GM18526 (cell line): ENCODE measurements around the gene ANKRD39.

Experiments used
- POLR2A ChIP-seq: IDR thresholded peaks from 3 replicates; pipeline ENCODE4 v1.6.1; 2011; ENCODE audit not compliant: insufficient read length; ENCODE audit errors: extremely low read depth

ANKRD39 gene

GRCh38 chr2:96879545-96880040 lies 21.8 kb upstream of the ANKRD39 start:
- no peak for TF ChIP-seq POLR2A

GRCh38 chr2:96878796-96879544 lies 21.2 kb upstream of the ANKRD39 start:
- no peak for TF ChIP-seq POLR2A

DNA sequence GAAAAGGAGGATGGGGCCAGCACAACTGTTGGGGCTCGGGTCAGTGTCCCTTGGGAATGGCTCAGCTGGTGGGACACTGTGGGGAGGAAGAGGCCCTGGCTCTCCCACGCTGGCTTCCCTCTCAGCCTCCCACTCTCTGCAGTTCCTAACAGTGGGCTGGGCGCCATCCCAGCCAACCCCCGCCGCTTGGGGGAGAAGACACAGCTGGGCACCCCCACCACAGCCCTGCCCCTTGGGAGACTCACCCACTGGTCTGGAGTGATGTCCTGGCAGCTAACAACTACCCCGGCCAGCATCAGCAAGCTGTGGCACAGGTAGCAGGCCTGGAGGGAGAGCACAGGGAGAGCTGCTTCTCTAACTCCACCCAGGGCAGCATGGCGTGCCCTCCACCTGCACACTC lies 20.4 kb upstream of the ANKRD39 start:
- TF ChIP-seq POLR2A: no peak

- no peak for TF ChIP-seq POLR2A
These were observed 19.8 kb upstream of the ANKRD39 start for GRCh38 chr2:96877631-96878092.

DNA sequence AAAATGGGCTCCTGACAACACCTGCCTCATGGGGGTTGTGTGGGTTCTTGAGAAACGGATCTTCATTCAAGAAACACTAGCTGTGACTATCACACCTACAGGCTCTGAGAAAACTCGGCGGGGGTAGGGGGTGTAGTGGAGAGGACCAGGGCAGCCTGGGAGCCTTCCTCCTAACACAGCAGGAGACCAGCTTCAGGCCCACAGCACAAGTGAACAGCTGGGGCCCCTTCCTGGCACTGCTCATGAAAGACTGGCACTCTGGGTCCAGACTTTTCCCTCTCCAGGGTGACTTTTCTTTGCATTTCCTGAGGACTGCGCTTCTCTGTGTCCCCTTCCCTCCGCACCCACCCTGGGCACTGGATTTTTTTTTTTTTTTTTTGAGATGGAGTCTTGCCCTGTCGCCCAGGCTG lies 19.2 kb upstream of the ANKRD39 start:
- TF ChIP-seq POLR2A: no peak

DNA sequence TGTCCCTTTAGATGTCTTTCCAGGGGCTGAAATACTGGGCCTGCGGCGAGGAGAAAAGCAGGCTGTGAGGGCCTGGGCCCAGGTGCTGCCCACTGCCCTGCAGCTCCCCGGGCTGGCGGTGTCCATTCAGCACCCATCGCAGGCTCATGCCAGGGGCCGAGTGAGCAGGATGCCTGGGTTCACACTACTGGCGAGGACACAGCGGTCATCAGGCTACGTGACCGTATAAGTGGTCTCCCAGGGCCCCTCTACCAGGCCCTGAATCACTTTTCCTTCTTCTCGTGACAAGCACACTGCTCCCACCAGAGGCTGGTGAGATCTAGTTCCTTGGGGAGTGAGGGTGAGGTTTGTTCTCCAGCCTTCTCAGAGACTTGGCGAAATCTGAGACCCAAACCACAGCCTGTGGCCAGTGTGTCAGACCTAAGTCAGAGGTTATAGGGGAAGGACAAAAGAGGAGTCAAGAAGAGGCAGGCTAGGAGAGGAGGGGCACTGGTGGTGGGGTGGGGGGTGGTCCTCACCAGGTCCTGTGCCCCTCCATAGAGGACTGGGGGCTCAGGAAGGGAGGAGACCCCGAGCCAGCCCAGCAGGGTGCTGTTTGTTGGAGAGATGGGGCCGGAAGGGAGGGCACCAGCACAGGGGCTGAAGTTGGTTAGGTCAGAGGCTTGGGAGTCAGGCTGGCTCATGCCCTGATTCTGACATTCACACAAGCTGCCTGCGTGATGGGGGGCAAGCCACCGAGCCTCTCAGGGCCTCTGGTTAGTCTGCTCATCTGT lies 18.6 kb upstream of the ANKRD39 start:
- no peak for TF ChIP-seq POLR2A

DNA sequence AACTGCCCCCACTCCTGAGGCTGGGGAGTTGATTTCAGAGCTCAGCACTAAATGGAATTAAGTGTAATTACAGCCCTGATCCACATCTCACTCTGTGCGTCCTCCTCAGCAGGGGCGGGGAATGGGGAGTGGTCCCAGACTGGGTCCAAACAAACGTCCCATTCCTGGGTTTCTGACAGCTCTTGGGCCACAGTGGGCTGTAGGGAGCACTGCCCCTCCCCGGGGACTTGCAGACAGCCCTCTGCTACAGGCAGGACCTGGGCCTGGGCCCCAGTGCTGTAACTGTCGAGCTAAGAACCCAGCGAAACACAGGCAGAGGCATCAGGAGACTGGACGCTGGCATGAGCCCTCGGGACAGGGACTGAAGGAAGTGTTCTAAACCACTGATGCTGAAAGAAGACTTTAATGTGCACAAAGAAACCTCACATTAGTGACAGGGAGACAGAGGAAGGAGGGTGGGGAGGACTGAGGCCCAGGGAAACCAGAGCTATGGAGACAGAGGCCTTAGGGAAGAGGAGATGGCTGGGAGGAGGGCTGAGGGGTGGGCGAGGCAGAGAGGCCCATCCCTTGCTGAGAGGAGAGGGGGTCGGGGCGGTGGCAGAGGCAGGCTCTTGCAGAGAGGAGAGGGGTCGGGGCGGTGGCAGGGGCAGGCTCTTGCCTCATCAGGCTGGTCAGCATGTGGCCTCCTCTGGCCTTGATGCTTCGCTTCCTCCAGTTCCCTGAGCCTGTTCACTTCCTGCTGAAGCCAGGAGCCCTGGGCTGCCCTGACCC lies 17.9 kb upstream of the ANKRD39 start:
- TF ChIP-seq POLR2A: no peak

GRCh38 chr2:96874198-96874831 lies 16.5 kb upstream of the ANKRD39 start:
- TF ChIP-seq POLR2A: no peak

GRCh38 chr2:96873651-96874096 lies 15.9 kb upstream of the ANKRD39 start:
- no peak for TF ChIP-seq POLR2A

- no peak for TF ChIP-seq POLR2A
These were observed 15.0 kb upstream of the ANKRD39 start for GRCh38 chr2:96872591-96873349.

DNA sequence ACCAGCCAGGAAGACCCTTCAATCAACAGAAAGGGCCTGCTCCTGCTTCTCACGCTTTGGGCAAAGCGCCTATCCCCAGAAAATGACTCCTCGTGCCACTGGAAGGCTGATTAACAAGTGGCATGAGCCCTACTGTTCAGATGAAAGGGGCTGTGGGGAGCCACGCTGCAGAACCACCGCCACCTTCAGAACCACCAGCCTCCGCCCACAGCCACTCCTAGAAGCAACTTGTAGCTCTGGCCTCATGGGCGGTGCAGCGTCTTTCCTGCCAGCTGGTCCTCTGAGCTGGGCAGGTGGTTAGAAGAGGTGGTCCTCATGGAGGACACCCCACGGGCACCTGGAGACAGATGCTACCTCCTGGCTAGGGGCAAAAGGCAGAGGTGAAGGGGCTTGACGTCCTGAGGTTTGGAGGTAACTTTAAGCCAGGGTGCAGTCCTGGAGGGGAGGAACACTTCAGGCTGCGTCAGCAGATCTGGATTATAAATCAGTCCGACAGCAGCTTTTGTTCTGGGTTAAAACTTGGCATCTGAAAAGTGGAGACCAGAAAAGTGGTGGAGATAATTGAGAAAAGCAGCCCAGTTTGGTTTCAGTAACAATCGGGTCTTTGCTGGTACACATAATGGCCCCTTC lies 12.9 kb upstream of the ANKRD39 start:
- TF ChIP-seq POLR2A: no peak

GRCh38 chr2:96869822-96870625 lies 12.2 kb upstream of the ANKRD39 start, which contains the start of gene SEMA4C:
Gene SEMA4C, minus strand, starts transcription at chr2:96870080. Its CDS starts 2,194 bp downstream, at chr2:96867886.
- peak; percentile 33 for TF ChIP-seq POLR2A

DNA sequence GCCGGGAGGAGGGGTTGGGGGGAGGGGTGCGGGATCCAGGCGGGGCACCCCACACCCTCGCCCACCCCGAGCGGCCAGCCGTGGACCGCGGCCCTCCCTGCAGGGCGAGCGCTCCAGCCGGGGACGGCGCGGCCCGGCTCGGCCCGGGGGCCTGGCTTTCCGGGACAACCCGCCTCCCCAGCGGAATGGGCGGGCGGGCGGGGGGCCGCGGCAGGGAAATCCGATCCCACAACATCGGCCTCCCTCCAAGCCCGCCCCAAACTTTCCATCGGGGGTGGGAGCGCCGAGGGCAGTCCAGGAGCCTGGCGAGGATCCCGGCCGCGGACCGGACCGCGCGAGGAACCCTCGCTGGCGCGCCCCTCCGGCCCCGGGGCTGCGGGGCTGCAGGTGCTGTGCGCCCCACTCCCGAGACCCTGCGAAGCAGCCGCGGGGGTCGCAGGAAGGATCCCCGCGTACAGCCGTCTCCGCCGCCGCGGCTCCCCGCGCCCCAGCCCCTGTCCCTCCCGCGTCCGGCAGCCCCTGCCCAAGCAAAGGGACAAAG lies 11.5 kb upstream of the ANKRD39 start:
- no peak for TF ChIP-seq POLR2A
